Neural cell (in vitro differentiated cells): ENCODE results near the gene ESPNL. TPM values are rescaled to one million over a fixed set of nuclear protein-coding genes. Genes with fewer than 3 reads are reported as not detected.

Experiments
- H2AFZ ChIP-seq: fragments of 200-600, 300-800 bp; sonication (generic), shearing (Covaris generic); 2 replicates; pipeline ENCODE4 v1.6.0; 2014; ENCODE audit warnings: low read depth, mild to moderate bottlenecking, antibody characterized with exemption, low read length, moderate library complexity
- H3F3A ChIP-seq: fragments of 200-600 bp; shearing (Covaris generic); 2 replicates; pipeline ENCODE4 v1.6.1; 2016; ENCODE audit warnings: mild to moderate bottlenecking, moderate library complexity, mixed read lengths, antibody characterized with exemption, low read length; ENCODE audit not compliant: insufficient read depth, poor library complexity, severe bottlenecking
- H3K27ac ChIP-seq: fragments of 200-600, 300-800 bp; sonication (generic), shearing (Covaris generic); 2 replicates; pipeline ENCODE4 v1.5.1; 2014; ENCODE audit warnings: mild to moderate bottlenecking, low read length, moderate library complexity
- H3K27me3 ChIP-seq: fragments of 300-800, 200-600 bp; sonication (generic), shearing (Covaris generic); 2 replicates; pipeline ENCODE4 v1.6.0; 2014; ENCODE audit warnings: mild to moderate bottlenecking, low read depth, low read length, moderate library complexity; ENCODE audit not compliant: insufficient read depth
- H3K36me3 ChIP-seq: fragments of 300-800, 200-600 bp; sonication (generic), shearing (Covaris generic); 2 replicates; pipeline ENCODE4 v1.5.1; 2014; ENCODE audit warnings: mild to moderate bottlenecking, antibody characterized with exemption, low read length, moderate library complexity; ENCODE audit not compliant: insufficient read depth
- H3K4me2 ChIP-seq: fragments of 300-800, 200-600 bp; sonication (generic), shearing (Covaris generic); 2 replicates; pipeline ENCODE4 v1.6.0; 2014; ENCODE audit warnings: mild to moderate bottlenecking, low read length
- H3K4me3 ChIP-seq: fragments of 300-800, 200-600 bp; sonication (generic), shearing (Covaris generic); 2 replicates; pipeline ENCODE4 v1.5.1; 2014; ENCODE audit warnings: mild to moderate bottlenecking, low read length, moderate library complexity
- H3K79me2 ChIP-seq: fragments of 200-600 bp; shearing (Covaris generic); replicated peaks from 2 replicates; pipeline ENCODE4 v1.6.0; 2014; ENCODE audit warnings: mild to moderate bottlenecking, low read length, moderate library complexity; ENCODE audit not compliant: insufficient read depth
- H3K9ac ChIP-seq: fragments of 300-800, 200-600 bp; sonication (generic), shearing (Covaris generic); 2 replicates; pipeline ENCODE4 v1.6.1; 2016; ENCODE audit warnings: mild to moderate bottlenecking, low read length, mixed read lengths
- H3K9me2 ChIP-seq: fragments of 200-600 bp; shearing (Covaris generic); 2 replicates; pipeline ENCODE4 v1.6.1; 2016; ENCODE audit warnings: mild to moderate bottlenecking, low read length, mixed read lengths; ENCODE audit not compliant: insufficient read depth
- H3K9me3 ChIP-seq: fragments of 200-600, 300-800 bp; sonication (generic), shearing (Covaris generic); 2 replicates; pipeline ENCODE4 v1.6.1; 2016; ENCODE audit warnings: mild to moderate bottlenecking, mixed run types, low read length, moderate library complexity, mixed read lengths
- H4K20me1 ChIP-seq: fragments of 200-600 bp; shearing (Covaris generic); 2 replicates; pipeline ENCODE4 v1.6.1; 2016; ENCODE audit warnings: mild to moderate bottlenecking, mixed run types; ENCODE audit not compliant: insufficient read depth
- EP300 ChIP-seq: fragments of 450-650 bp; conservative IDR thresholded peaks from 2 replicates; pipeline ENCODE4 v1.6.1; 2014; ENCODE audit warnings: antibody characterized with exemption, mild to moderate bottlenecking, moderate library complexity; ENCODE audit not compliant: poor library complexity, severe bottlenecking
- EZH2 ChIP-seq: fragments of 200-600, 300-800 bp; shearing (Covaris generic), sonication (generic); IDR thresholded peaks from 2 replicates; pipeline ENCODE4 v1.6.1; 2014; ENCODE audit warnings: antibody characterized with exemption, low read length, borderline replicate concordance, mild to moderate bottlenecking; ENCODE audit not compliant: insufficient read depth, poor library complexity, severe bottlenecking
- MXI1 ChIP-seq: fragments of 450-650 bp; conservative IDR thresholded peaks from 2 replicates; pipeline ENCODE4 v1.6.1; 2014; ENCODE audit warnings: antibody characterized with exemption, mild to moderate bottlenecking; ENCODE audit not compliant: poor library complexity, severe bottlenecking
- POLR2AphosphoS5 ChIP-seq: IDR thresholded peaks from 2 replicates; pipeline ENCODE4 v1.6.1; 2012
- RAD21 ChIP-seq: fragments of 450-650 bp; conservative IDR thresholded peaks from 2 replicates; pipeline ENCODE4 v1.6.1; 2014; ENCODE audit warnings: antibody characterized with exemption, mild to moderate bottlenecking, moderate library complexity
- SMC3 ChIP-seq: fragments of 450-650 bp; conservative IDR thresholded peaks from 2 replicates; pipeline ENCODE4 v1.6.1; 2014; ENCODE audit warnings: antibody characterized with exemption, mild to moderate bottlenecking, moderate library complexity; ENCODE audit not compliant: poor library complexity
- TAF1 ChIP-seq: IDR thresholded peaks from 2 replicates; pipeline ENCODE4 v1.6.1; 2012; ENCODE audit warnings: low read depth
- polyA plus RNA-seq: library from polyadenylated mRNA; depleted of rRNA; stranded (reverse); fragments of >200 nt; gene quantifications from 2 replicates; pipeline ENCODE4 v1.2.3, GENCODE V29; 2014
- TF ChIP-seq, protein P1 (sequence below): fragments of 450-650 bp; IDR thresholded peaks from 2 replicates; pipeline ENCODE4 v1.5.1; 2014; ENCODE audit warnings: antibody characterized with exemption, mild to moderate bottlenecking, moderate library complexity; ENCODE audit not compliant: poor library complexity, severe bottlenecking
- TF ChIP-seq, protein P2 (sequence below): IDR thresholded peaks from 2 replicates; pipeline ENCODE4 v1.6.1; 2012; ENCODE audit warnings: borderline replicate concordance

The ESPNL gene
- polyA plus RNA-seq, 1 donor from 2014 or later: 0.69 TPM

DNA sequence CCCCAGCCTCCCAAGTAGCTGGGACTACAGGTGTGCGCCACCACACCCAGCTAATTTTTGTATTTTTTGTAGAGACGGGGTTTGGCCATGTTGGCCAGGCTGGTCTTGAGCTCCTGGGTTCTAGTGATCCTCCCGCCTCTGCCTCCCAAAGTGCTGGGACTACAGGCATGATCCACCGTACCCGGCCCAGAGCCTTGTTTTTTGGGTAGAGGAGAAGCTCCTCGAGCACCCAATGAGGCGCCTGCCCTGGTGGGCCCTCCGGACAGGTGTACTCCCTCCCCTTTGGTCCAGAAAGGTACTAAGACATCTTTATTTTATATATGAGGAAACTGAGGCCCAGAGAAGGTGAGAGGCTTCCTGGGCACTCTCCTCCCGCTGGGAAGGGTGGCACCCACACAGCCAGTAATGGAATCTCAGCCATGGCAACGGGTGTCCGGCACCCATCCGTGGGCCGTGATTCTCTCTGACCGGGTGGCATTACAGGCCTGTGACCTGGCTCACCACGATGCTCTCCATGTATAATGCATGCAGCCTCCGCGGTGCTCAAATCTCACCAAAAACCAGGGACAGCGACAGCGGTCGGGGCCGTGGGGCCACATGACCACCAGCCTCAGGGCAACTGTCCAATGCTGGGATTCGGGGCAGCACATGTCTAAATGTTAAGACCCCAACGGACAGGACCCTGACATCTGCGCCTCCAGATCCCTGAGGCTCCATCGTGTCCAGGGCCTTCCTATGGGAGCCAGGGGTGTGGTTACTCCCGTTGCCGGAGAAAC lies 21.6 kb downstream of the ESPNL start:
- no peak overlapping the region for H3K9ac ChIP-seq
- TF ChIP-seq EP300: no peak
- no peak for TF ChIP-seq MXI1
- no peak for TF ChIP-seq POLR2AphosphoS5
- no peak for TF ChIP-seq RAD21
- TF ChIP-seq, protein P1, sequence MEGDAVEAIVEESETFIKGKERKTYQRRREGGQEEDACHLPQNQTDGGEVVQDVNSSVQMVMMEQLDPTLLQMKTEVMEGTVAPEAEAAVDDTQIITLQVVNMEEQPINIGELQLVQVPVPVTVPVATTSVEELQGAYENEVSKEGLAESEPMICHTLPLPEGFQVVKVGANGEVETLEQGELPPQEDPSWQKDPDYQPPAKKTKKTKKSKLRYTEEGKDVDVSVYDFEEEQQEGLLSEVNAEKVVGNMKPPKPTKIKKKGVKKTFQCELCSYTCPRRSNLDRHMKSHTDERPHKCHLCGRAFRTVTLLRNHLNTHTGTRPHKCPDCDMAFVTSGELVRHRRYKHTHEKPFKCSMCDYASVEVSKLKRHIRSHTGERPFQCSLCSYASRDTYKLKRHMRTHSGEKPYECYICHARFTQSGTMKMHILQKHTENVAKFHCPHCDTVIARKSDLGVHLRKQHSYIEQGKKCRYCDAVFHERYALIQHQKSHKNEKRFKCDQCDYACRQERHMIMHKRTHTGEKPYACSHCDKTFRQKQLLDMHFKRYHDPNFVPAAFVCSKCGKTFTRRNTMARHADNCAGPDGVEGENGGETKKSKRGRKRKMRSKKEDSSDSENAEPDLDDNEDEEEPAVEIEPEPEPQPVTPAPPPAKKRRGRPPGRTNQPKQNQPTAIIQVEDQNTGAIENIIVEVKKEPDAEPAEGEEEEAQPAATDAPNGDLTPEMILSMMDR: no peak
- no peak for TF ChIP-seq EZH2
- no peak for TF ChIP-seq SMC3
- TF ChIP-seq TAF1: no peak
- TF ChIP-seq, protein P2, sequence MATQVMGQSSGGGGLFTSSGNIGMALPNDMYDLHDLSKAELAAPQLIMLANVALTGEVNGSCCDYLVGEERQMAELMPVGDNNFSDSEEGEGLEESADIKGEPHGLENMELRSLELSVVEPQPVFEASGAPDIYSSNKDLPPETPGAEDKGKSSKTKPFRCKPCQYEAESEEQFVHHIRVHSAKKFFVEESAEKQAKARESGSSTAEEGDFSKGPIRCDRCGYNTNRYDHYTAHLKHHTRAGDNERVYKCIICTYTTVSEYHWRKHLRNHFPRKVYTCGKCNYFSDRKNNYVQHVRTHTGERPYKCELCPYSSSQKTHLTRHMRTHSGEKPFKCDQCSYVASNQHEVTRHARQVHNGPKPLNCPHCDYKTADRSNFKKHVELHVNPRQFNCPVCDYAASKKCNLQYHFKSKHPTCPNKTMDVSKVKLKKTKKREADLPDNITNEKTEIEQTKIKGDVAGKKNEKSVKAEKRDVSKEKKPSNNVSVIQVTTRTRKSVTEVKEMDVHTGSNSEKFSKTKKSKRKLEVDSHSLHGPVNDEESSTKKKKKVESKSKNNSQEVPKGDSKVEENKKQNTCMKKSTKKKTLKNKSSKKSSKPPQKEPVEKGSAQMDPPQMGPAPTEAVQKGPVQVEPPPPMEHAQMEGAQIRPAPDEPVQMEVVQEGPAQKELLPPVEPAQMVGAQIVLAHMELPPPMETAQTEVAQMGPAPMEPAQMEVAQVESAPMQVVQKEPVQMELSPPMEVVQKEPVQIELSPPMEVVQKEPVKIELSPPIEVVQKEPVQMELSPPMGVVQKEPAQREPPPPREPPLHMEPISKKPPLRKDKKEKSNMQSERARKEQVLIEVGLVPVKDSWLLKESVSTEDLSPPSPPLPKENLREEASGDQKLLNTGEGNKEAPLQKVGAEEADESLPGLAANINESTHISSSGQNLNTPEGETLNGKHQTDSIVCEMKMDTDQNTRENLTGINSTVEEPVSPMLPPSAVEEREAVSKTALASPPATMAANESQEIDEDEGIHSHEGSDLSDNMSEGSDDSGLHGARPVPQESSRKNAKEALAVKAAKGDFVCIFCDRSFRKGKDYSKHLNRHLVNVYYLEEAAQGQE: no peak
- no peaks in the 10 kb centered on the region for H4K20me1 ChIP-seq
- no peak overlapping the region for H3K4me2 ChIP-seq
- H3K4me3 ChIP-seq: no peak overlapping the region
- no peaks in the 10 kb centered on the region for H3K9me3 ChIP-seq
- H3K36me3 ChIP-seq: no peaks in the 10 kb centered on the region
- no peak overlapping the region for H3K27ac ChIP-seq
- H3K27me3 ChIP-seq: no peaks in the 10 kb centered on the region
- no peaks in the 10 kb centered on the region for H3K9me2 ChIP-seq
- no peaks in the 10 kb centered on the region for H3K79me2 ChIP-seq
- H2AFZ ChIP-seq: no peak overlapping the region
- H3F3A ChIP-seq: no peaks in the 10 kb centered on the region

DNA sequence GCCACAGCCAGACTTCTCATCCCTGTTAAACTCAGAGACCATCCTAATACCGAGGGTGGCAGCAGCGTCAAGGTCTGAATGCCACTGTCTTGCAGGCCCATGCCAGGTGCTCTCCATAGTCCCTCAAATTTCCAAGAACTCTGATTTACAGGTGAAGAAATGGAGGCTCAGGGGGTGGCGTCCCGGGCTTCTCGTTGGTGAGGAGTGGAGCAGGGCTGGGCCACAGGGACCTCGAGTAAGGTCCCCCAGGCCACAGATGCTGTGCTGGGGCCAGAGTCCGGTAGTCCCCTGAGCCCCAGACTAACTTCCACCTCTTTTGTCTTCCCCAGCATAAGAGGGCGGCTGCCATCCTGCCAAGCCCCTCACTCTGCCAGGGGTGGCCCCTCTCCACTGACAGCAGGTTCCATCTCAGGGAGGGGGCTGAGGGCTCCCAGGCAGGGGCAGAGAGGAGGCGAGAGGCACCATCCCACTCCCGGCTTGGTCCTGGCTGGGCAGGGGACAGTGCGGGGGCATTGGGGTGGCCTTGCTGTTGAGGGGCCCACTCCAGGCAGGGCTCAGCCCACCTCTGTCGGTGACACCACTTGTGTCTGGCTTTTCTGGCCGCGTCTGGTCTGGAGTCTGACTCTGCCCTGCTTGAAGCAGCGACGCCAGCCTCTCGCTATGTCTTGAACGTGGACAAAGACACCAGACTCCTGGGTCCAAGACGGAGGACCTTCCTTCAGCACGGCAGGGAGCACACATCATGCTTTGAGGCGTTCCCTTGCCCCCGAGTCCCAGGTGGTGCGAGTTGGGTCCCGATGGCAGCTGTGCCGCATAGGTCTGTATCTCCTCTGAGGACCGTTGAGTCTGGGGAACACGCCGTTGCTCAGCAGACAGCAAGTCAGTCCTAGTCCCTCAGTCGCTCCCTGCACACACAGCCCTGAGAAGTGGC lies 22.4 kb downstream of the ESPNL start:
- Histone ChIP-seq H3K9ac (no peak overlapping the region), H3F3A (no peaks in the 10 kb centered on the region), H3K9me3 (no peaks in the 10 kb centered on the region), H3K36me3 (no peaks in the 10 kb centered on the region), H3K27me3 (no peaks in the 10 kb centered on the region), H3K9me2 (no peaks in the 10 kb centered on the region), H2AFZ (no peak overlapping the region), H3K4me2 (no peak overlapping the region), H4K20me1 (no peaks in the 10 kb centered on the region), H3K4me3 (no peak overlapping the region), H3K27ac (no peak overlapping the region), H3K79me2 (no peaks in the 10 kb centered on the region)
- TF ChIP-seq POLR2AphosphoS5 (no peak), SMC3 (no peak), EP300 (no peak), EZH2 (no peak)
- TF ChIP-seq, protein P1: no peak
- TF ChIP-seq, protein P2: no peak
